HG02759 (cell line): Measurements from ENCODE around the gene KIAA1210.

Source experiments
- ATAC-seq: cut with Tn5 transposase; IDR thresholded peaks from one replicate; pipeline ENCODE4 v1.9.1; 2021; ENCODE audit warnings: mild to moderate bottlenecking, moderate library complexity; ENCODE audit not compliant: unreplicated experiment

Gene KIAA1210

GRCh38 chrX:119093991-119094735 is 33.4 kb downstream of the KIAA1210 start:
- no peak for ATAC-seq

- no peak for ATAC-seq
These were observed 37.0 kb downstream of the KIAA1210 start for GRCh38 chrX:119090627-119091026.

DNA sequence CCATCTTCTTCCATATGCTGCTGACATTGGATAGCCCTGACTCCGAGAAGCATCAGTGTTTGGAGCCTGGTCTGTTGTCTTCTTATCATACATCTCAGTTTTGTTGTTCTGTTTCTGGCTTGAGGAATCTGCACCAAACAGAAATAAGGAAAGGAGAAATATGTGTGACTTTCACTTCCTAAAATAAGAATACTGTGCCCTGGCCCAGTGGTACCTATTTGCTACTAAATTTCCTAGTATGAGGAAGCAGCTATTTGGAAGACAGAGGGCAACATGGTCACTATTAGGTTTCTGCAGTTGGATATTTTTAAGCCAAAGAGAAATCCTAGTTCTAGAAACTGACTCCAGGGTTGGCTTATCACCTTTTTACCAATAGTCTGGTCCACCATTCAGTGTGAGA is 38.0 kb downstream of the KIAA1210 start:
- no peak for ATAC-seq

DNA sequence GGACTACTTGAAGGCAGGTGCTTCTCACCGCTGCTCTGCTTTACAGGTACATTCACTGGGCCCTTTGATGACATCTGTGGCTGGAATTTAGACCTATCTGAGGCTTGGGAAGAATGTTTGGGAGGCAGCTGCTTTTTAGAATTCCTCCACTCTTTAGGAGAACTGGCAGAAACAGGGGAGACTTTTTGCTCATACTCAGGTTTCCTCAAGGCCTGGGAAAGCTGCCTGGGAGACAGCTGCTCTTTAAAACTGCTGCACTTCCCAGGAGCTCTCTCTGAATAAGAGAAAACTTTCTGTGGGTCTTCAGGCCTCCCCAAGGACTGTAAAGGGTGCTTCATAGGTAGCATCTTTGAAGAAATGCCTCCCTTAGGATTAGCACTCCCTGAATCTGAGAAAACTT is 40.5 kb downstream of the KIAA1210 start:
- no peak for ATAC-seq

- ATAC-seq, result no peak
These were observed 42.8 kb downstream of the KIAA1210 start for GRCh38 chrX:119084766-119085165.

DNA sequence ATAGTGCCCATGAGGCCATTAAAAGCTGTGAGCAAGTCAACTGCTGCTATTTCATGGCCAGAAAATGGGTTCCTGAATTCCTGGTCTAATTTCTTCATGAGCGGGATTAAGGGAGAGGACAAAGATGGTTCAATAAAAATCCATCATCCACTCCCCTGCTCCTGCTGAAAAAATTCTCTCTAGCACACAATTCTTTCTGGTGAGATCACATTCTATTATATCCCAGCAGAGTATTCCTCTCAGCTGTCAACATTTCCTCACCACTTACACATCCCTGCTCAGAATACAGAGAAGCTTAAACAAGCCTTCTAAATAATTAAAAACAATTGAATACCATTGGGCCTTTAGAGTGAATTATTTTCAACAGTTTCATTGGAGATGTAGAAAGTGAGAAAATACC is 45.3 kb downstream of the KIAA1210 start:
- no peak for ATAC-seq

DNA sequence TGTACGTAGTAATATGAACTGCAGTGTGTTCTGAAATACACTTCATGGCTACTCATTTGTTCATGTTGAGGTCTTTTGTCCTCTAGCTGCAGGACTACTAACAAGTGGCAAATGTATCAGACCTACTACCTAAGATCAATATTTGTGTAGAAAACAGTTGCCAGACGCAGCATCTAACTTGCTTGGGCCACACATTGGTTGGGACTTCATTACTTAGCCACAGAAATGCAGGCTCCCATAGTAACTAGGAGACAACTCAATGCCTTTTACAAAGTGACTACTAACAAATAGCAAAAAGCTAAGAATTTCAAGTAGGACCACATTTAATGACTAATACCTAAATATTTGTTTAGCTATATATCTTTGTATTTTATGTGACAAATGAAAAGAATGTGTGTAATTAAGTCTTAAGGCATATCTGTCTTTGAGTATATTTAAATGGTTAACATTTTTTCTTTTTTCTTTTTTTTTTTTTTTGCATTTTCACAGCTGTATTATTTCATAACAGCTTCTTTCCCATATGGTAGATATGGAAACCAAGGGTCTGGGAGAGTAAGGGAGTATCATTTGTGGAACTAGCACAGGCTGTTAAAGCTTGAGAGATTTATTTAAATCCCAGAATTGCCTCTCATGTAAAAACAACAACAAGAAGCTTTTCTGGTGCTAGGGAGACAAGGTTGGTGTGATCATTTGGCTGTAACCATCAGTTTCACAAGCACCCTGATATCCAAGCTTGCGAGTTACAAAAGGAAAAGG is 52.2 kb downstream of the KIAA1210 start:
- no peak for ATAC-seq

GRCh38 chrX:119073911-119074310 is 53.7 kb downstream of the KIAA1210 start:
- ATAC-seq, result no peak

GRCh38 chrX:119073200-119073905 is 54.3 kb downstream of the KIAA1210 start:
- no peak for ATAC-seq

GRCh38 chrX:119072744-119073143 is 54.9 kb downstream of the KIAA1210 start, which contains the start of gene CT47C1:
Gene CT47C1 (plus strand): TSS chrX:119072993. CDS start chrX:119073226, 233 bp downstream.
- no peak for ATAC-seq

GRCh38 chrX:119071381-119071780 is 56.2 kb downstream of the KIAA1210 start:
- peak; percentile 65 for ATAC-seq

- no peak for ATAC-seq
These were observed 57.9 kb downstream of the KIAA1210 start for GRCh38 chrX:119069762-119070161.

DNA sequence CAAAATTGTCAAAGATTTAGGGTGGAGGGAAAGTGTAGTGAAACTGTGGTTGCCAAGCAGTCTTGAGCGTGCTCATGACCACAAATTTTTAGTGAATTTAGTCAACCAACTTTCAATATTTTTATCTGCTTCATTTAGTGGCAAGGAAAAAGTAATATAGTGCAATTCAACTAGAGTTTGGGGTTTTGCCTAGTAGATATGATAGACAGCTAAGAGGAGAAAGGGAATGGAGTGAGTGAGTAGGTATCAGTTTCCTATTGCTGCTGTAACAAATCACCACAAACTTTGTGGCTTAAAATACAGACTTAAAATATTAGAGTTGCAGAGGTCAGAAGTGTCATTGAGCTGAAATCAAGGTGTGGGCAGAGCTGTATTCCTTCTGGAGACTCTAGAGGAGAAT is 58.5 kb downstream of the KIAA1210 start:
- no peak for ATAC-seq

- no peak for ATAC-seq
These were observed 60.4 kb downstream of the KIAA1210 start for GRCh38 chrX:119067023-119067739.

GRCh38 chrX:119063428-119063827 is 64.2 kb downstream of the KIAA1210 start:
- no peak for ATAC-seq

GRCh38 chrX:119062750-119063374 is 64.8 kb downstream of the KIAA1210 start:
- no peak for ATAC-seq

DNA sequence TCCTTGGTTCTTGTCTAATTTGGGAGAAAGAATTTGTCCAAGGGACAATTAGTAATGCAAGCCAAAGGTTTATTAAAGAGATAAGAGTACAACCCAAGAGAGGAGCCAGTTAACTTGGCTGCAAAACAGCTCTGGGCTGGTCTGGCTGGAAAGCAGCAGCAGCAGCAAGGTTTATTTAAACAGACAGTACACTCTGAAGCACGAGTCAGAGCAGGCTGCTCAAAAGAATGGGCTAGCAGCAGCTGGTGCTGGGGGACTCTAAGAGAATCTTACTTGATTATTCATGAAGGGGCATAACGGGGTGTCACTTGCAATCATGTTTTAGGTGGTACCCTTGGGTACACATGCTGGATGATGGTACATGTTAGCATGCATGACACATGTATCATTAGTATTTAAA is 71.9 kb downstream of the KIAA1210 start:
- no peak for ATAC-seq

GRCh38 chrX:119045884-119046283 is 81.7 kb downstream of the KIAA1210 start:
- ATAC-seq, result no peak

DNA sequence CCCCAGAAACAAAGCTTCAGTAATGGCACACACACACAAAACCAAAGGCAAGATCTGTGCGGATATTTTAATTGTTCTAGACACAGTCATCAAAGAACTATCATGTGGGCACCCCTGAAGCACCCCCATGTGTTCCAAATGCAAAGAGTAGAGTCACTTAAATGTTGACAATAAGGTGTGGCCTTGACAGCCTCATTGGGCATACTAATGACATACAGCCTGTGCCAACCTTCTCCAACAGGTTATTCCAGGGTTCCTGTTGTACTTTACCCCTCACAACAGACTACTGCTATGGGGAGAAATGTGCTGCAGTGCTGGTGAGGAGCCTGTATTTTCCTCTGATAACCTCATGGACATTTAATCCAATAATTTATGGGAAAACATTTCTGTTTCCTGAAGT is 84.6 kb downstream of the KIAA1210 start:
- ATAC-seq, result no peak

DNA sequence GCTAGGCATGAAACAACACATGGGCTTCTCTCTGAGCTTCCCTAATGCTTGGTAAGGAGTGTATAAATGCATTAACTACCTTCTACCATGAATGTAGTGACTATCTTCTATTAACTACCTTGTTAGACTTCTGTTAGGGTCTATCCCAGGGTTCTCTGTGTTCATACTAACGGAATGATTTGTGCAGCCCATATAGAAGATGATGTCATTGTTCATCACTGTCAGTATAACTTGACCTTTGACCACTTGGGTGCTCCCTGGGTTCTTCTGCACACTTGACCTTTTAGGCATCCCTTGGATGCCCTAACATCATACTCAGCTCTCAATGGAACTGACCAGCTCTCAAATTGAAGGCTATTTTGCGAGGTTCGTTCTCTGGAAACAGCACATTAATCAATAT is 85.6 kb downstream of the KIAA1210 start:
- ATAC-seq, result no peak

DNA sequence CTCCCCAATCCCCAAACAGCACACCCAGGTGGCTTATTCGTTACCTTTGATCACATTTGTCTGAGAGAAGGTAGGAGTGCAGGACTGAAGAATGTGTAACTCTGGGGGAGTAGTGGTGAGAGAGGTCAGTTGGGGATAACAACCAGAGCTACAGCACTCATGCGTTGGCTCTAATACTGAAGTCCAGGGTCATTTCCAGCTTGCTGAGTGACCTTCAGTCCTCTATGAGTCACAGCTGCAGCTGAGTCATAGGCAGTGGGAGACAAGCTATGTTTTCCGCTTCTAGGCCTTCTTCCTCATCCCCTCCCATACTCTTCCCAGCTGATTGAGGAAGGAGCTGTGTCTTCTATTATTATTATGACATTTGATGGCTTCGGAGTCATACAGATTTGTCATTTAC is 86.4 kb downstream of the KIAA1210 start:
- no peak for ATAC-seq
